ENCODE measurements around the gene FNDC3B.

The FNDC3B gene

GRCh38 chr3:172137287-172138192 is 98.2 kb downstream of the FNDC3B start:
- DNase-seq (ENCODE audit: low spot score): no peak

- DNase-seq (ENCODE audit: low spot score): no peak
Observed at GRCh38 chr3:172138193-172138537, 98.8 kb downstream of the FNDC3B start.

- no peak for DNase-seq (ENCODE audit: low spot score)
Observed at GRCh38 chr3:172138792-172139507, 99.6 kb downstream of the FNDC3B start.

- DNase-seq (ENCODE audit: low spot score): no peak
Observed at GRCh38 chr3:172139528-172140276, 100.3 kb downstream of the FNDC3B start.

GRCh38 chr3:172140499-172141391 is 101.4 kb downstream of the FNDC3B start:
- no peak for DNase-seq (ENCODE audit: low spot score)

GRCh38 chr3:172142051-172142863 is 102.9 kb downstream of the FNDC3B start:
- no peak for DNase-seq (ENCODE audit: low spot score)

GRCh38 chr3:172142864-172143451 is 103.6 kb downstream of the FNDC3B start:
- DNase-seq (ENCODE audit: low spot score): no peak

GRCh38 chr3:172143739-172144497 is 104.5 kb downstream of the FNDC3B start:
- DNase-seq (ENCODE audit: low spot score): no peak

- DNase-seq (ENCODE audit: low spot score): no peak
Observed at GRCh38 chr3:172144601-172145000, 105.2 kb downstream of the FNDC3B start.

GRCh38 chr3:172145031-172145686 is 105.8 kb downstream of the FNDC3B start:
- DNase-seq (ENCODE audit: low spot score): no peak

- DNase-seq (ENCODE audit: low spot score): no peak
Observed at GRCh38 chr3:172146349-172146748, 107.0 kb downstream of the FNDC3B start.

GRCh38 chr3:172147113-172147818 is 107.9 kb downstream of the FNDC3B start:
- DNase-seq (ENCODE audit: low spot score): no peak

GRCh38 chr3:172148241-172148640 is 108.9 kb downstream of the FNDC3B start:
- no peak for DNase-seq (ENCODE audit: low spot score)

- no peak for DNase-seq (ENCODE audit: low spot score)
Observed at GRCh38 chr3:172148702-172149565, 109.6 kb downstream of the FNDC3B start.

GRCh38 chr3:172150268-172150667 is 110.9 kb downstream of the FNDC3B start:
- DNase-seq (ENCODE audit: low spot score): no peak

- no peak for DNase-seq (ENCODE audit: low spot score)
Observed at GRCh38 chr3:172150913-172151650, 111.7 kb downstream of the FNDC3B start.

Measured in hematopoietic multipotent progenitor cell treated with erythropoietin and hydrocortisone succinate and interleukin-3 and kit ligand, for 17 days (in vitro differentiated cells).